H1 (cell line): Measurements from ENCODE around the gene KCNIP3. TPM values are rescaled to one million over a fixed set of nuclear protein-coding genes. Genes with fewer than 3 reads are reported as not detected.

ENCODE experiments used
- CTCF ChIA-PET: fragments of 300-600 bp; sonication (Branson Sonifier 250); formaldehyde crosslinking; loops from one replicate; lab custom pipeline; 2021; ENCODE audit not compliant: partially characterized antibody; lab: Charles Lee
- POLR2A ChIA-PET: fragments of 300-600 bp; sonication (Branson Sonifier 250); formaldehyde crosslinking; loops from one replicate; lab custom pipeline; 2021; ENCODE audit warnings: inconsistent platforms; ENCODE audit not compliant: partially characterized antibody; lab: Charles Lee
- DNase-seq, 2 experiments: peaks; one replicate each; pipeline versions ENCODE4 v3.0.0 to v3.0.0-alpha.2; 2010 to 2022; ENCODE audit warnings: low spot score in 2 of 2, low read depth in 1 of 2, mixed read lengths in 1 of 2
- FAIRE-seq: peaks from 2 replicates; lab custom pipeline; 2011; peaks lifted over from hg19 to GRCh38; lab: Jason Lieb, UNC
- H2AFZ ChIP-seq: 2 replicates; pipeline ENCODE4 v1.8.1; 2012; ENCODE audit warnings: low read length, inconsistent platforms
- H2AK5ac ChIP-seq: 2 replicates; pipeline ENCODE4 v1.6.1; 2013; ENCODE audit warnings: low read depth, low read length
- H2BK120ac ChIP-seq: replicated peaks from 2 replicates; pipeline ENCODE3; 2013; ENCODE audit warnings: low read depth, low read length, inconsistent platforms
- H2BK12ac ChIP-seq: 2 replicates; pipeline ENCODE4 v1.6.1; 2013; ENCODE audit warnings: low read depth, low read length
- H2BK15ac ChIP-seq: 2 replicates; pipeline ENCODE4 v1.6.1; 2013; ENCODE audit warnings: low read length
- H2BK20ac ChIP-seq: 2 replicates; pipeline ENCODE4 v1.6.1; 2013; ENCODE audit warnings: low read length
- H2BK5ac ChIP-seq: 2 replicates; pipeline ENCODE4 v1.6.1; 2013; ENCODE audit warnings: low read depth, low read length
- H3K14ac ChIP-seq: 2 replicates; pipeline ENCODE4 v1.6.1; 2013; ENCODE audit warnings: inconsistent platforms; ENCODE audit not compliant: insufficient read length
- H3K18ac ChIP-seq: 2 replicates; pipeline ENCODE4 v1.6.1; 2013; ENCODE audit warnings: low read length; ENCODE audit errors: extremely low read depth
- H3K23ac ChIP-seq: 2 replicates; pipeline ENCODE4 v1.6.1; 2013; ENCODE audit warnings: inconsistent platforms; ENCODE audit not compliant: insufficient read length
- H3K23me2 ChIP-seq: 2 replicates; pipeline ENCODE4 v1.6.1; 2013; ENCODE audit warnings: low read depth, low read length
- H3K27ac ChIP-seq: 2 replicates; pipeline ENCODE4 v1.6.1; 2011; ENCODE audit warnings: low read depth, low read length, inconsistent platforms
- H3K27me3 ChIP-seq, 4 experiments: replicated peaks in 1 of 4; 1 replicate in 1 of 4; 2 replicates in 3 of 4; pipeline versions ENCODE4 v1.6.1 to v1.8.1; 2011 to 2013; ENCODE audit warnings: low read length in 3 of 4, mild to moderate bottlenecking in 3 of 4, inconsistent platforms in 2 of 4, mixed read lengths in 2 of 4, moderate library complexity in 1 of 4; ENCODE audit not compliant: control insufficient read depth in 3 of 4, insufficient read depth in 3 of 4; ENCODE audit errors: extremely low read depth in 1 of 4
- H3K36me3 ChIP-seq, 4 experiments: 2 replicates each; pipeline versions ENCODE4 v1.6.1 to v1.8.1; 2011 to 2013; ENCODE audit warnings: mild to moderate bottlenecking in 4 of 4, low read length in 3 of 4, moderate library complexity in 2 of 4, control low read depth in 1 of 4, inconsistent platforms in 1 of 4; ENCODE audit not compliant: insufficient read depth in 4 of 4, control insufficient read depth in 2 of 4
- H3K4ac ChIP-seq: replicated peaks from 2 replicates; pipeline ENCODE3; 2013; ENCODE audit warnings: low read length, low read depth, mixed read lengths, inconsistent platforms; ENCODE audit not compliant: insufficient read length
- H3K4me1 ChIP-seq, 4 experiments: replicated peaks in 1 of 4; 1 replicate in 1 of 4; 2 replicates in 3 of 4; pipeline versions ENCODE4 v1.6.1 to v1.8.1; 2011 to 2013; ENCODE audit warnings: low read length in 3 of 4, inconsistent platforms in 2 of 4, mixed read lengths in 1 of 4; ENCODE audit not compliant: insufficient read depth in 4 of 4, control insufficient read depth in 3 of 4
- H3K4me2 ChIP-seq, 2 experiments: 2 replicates each; pipeline versions ENCODE4 v1.6.1 to v1.8.1; 2011 to 2013; ENCODE audit warnings: low read depth in 2 of 2, low read length in 2 of 2, control low read depth in 1 of 2, inconsistent platforms in 1 of 2, mild to moderate bottlenecking in 1 of 2; ENCODE audit not compliant: insufficient read depth in 1 of 2
- H3K4me3 ChIP-seq, 4 experiments: fragments of 200-600, 300-600 bp in 1 of 4; sonication (generic), shearing (Covaris generic), sonication (Bioruptor Twin) in 1 of 4; 2 replicates each; pipeline versions ENCODE4 v1.5.1 to v1.8.1; 2011 to 2016; ENCODE audit warnings: low read length in 4 of 4, low read depth in 3 of 4, control low read depth in 2 of 4, inconsistent platforms in 2 of 4, mild to moderate bottlenecking in 2 of 4, mixed read lengths in 1 of 4, moderate library complexity in 1 of 4; ENCODE audit not compliant: insufficient read depth in 2 of 4; ENCODE audit errors: extremely low read depth in 1 of 4
- H3K56ac ChIP-seq: replicated peaks from 2 replicates; pipeline ENCODE3; 2013; ENCODE audit warnings: low read depth, mild to moderate bottlenecking, mixed read lengths, low read length, inconsistent platforms; ENCODE audit not compliant: insufficient read length
- H3K79me1 ChIP-seq: 2 replicates; pipeline ENCODE4 v1.6.1; 2013; ENCODE audit warnings: low read depth, low read length, control low read depth
- H3K79me2 ChIP-seq, 2 experiments: 2 replicates each; pipeline versions ENCODE4 v1.6.1 to v1.8.1; 2012 to 2013; ENCODE audit warnings: low read length in 2 of 2, mild to moderate bottlenecking in 2 of 2, inconsistent platforms in 1 of 2; ENCODE audit not compliant: insufficient read depth in 2 of 2, control insufficient read depth in 1 of 2
- H3K9ac ChIP-seq, 4 experiments: replicated peaks in 1 of 4; 1 replicate in 1 of 4; 2 replicates in 3 of 4; pipeline versions ENCODE4 v1.6.1 to v1.8.1; 2011 to 2013; ENCODE audit warnings: low read depth in 3 of 4, low read length in 3 of 4, control low read depth in 2 of 4, mild to moderate bottlenecking in 2 of 4, moderate library complexity in 2 of 4, inconsistent platforms in 1 of 4; ENCODE audit errors: extremely low read depth in 1 of 4
- H3K9me3 ChIP-seq, 2 experiments: 2 replicates each; pipeline versions ENCODE4 v1.6.1 to v1.8.1; 2012 to 2013; ENCODE audit warnings: mild to moderate bottlenecking in 2 of 2, moderate library complexity in 2 of 2, control low read depth in 1 of 2, inconsistent platforms in 1 of 2, low read depth in 1 of 2, low read length in 1 of 2, mixed read lengths in 1 of 2; ENCODE audit not compliant: insufficient read depth in 2 of 2
- H4K20me1 ChIP-seq, 2 experiments: replicated peaks in 1 of 2; 2 replicates each; pipeline versions ENCODE3 to v1.8.1; 2011 to 2013; ENCODE audit warnings: inconsistent platforms in 2 of 2, low read length in 2 of 2, mild to moderate bottlenecking in 1 of 2; ENCODE audit not compliant: insufficient read depth in 2 of 2, control insufficient read depth in 1 of 2
- H4K5ac ChIP-seq: 2 replicates; pipeline ENCODE4 v1.6.1; 2013; ENCODE audit warnings: low read length, low read depth, mixed read lengths, inconsistent platforms; ENCODE audit not compliant: insufficient read length
- H4K8ac ChIP-seq: 2 replicates; pipeline ENCODE4 v1.8.0; 2013; ENCODE audit warnings: mild to moderate bottlenecking, moderate library complexity, low read length, inconsistent platforms; ENCODE audit not compliant: insufficient read depth; ENCODE audit errors: extremely low read depth
- H4K91ac ChIP-seq: replicated peaks from 2 replicates; pipeline ENCODE3; 2013; ENCODE audit warnings: low read length, mixed read lengths, inconsistent platforms; ENCODE audit not compliant: insufficient read length
- ASH2L ChIP-seq: fragments of 200-600, 300-600 bp; sonication (generic); IDR thresholded peaks from one replicate; pipeline ENCODE4 v1.7.1; 2017; ENCODE audit warnings: low read length
- BACH1 ChIP-seq: IDR thresholded peaks from 2 replicates; pipeline ENCODE4 v1.6.1; 2012; ENCODE audit warnings: low read length, improper control_type of control experiment
- BCL11A ChIP-seq, 2 experiments: IDR thresholded peaks; one replicate each; pipeline ENCODE4 v1.6.1; 2011; ENCODE audit warnings: low read depth in 2 of 2, low read length in 2 of 2, mild to moderate bottlenecking in 2 of 2
- CBX8 ChIP-seq: fragments of 300-800, 300-1000 bp; sonication (generic); IDR thresholded peaks from 2 replicates; pipeline ENCODE4 v1.7.1; 2016; ENCODE audit warnings: low read depth, low read length, borderline replicate concordance
- CEBPB ChIP-seq: IDR thresholded peaks from 2 replicates; pipeline ENCODE4 v1.6.1; 2012; ENCODE audit warnings: low read depth, low read length
- CTBP2 ChIP-seq: IDR thresholded peaks from 2 replicates; pipeline ENCODE4 v1.7.0; 2011; ENCODE audit warnings: borderline replicate concordance, mild to moderate bottlenecking, moderate library complexity, mixed read lengths, low read length; ENCODE audit not compliant: insufficient read depth, insufficient read length
- EGR1 ChIP-seq: IDR thresholded peaks from 2 replicates; pipeline ENCODE4 v1.6.1; 2011; ENCODE audit warnings: low read depth, low read length, borderline replicate concordance
- FOSL1 ChIP-seq: IDR thresholded peaks from 2 replicates; pipeline ENCODE4 v1.6.1; 2011; ENCODE audit warnings: mild to moderate bottlenecking, low read depth, low read length, moderate library complexity; ENCODE audit not compliant: insufficient read depth
- HDAC6 ChIP-seq: IDR thresholded peaks from one replicate; pipeline ENCODE4 v1.7.1; 2012; ENCODE audit warnings: low read depth, mild to moderate bottlenecking, inconsistent platforms, low read length, moderate library complexity
- JUN ChIP-seq: IDR thresholded peaks from 2 replicates; pipeline ENCODE4 v1.6.1; 2011; ENCODE audit warnings: low read depth, mild to moderate bottlenecking, improper control_type of control experiment, low read length
- JUND ChIP-seq: IDR thresholded peaks from 2 replicates; pipeline ENCODE4 v1.6.1; 2011; ENCODE audit warnings: mild to moderate bottlenecking, improper control_type of control experiment, low read length
- KDM5A ChIP-seq: fragments of 200-600 bp; IDR thresholded peaks from 2 replicates; pipeline ENCODE4 v1.7.1; 2012; ENCODE audit warnings: mild to moderate bottlenecking, low read length, inconsistent platforms, mixed read lengths
- SP1 ChIP-seq: IDR thresholded peaks from 2 replicates; pipeline ENCODE4 v1.6.1; 2011; ENCODE audit warnings: low read depth, low read length
- SUZ12 ChIP-seq: fragments of 200-600 bp; sonication (generic); IDR thresholded peaks from 2 replicates; pipeline ENCODE4 v1.6.1; 2012; ENCODE audit warnings: mild to moderate bottlenecking, inconsistent platforms, low read length, moderate library complexity, mixed read lengths
- TBP ChIP-seq: IDR thresholded peaks from 2 replicates; pipeline ENCODE4 v1.6.1; 2011; ENCODE audit warnings: low read depth, low read length, improper control_type of control experiment
- WGBS, 2 experiments: shearing (Covaris generic) in 1 of 2; methylation state at CpG; one replicate each; pipeline versions ENCODE4 v1.1.6 to v1.1.7; 2013 to 2015; ENCODE audit warnings: low lambda C conversion rate in 2 of 2, mixed read lengths in 2 of 2, inconsistent platforms in 1 of 2, low coverage in 1 of 2, missing lambda C conversion rate in 1 of 2; ENCODE audit not compliant: insufficient replicate concordance in 2 of 2, insufficient coverage in 1 of 2, insufficient read length in 1 of 2; ENCODE audit errors: extremely low coverage in 1 of 2, missing lambda C conversion rate in 1 of 2; 5-methylcytosine and 5-hydroxymethylcytosine counted together
- polyA plus RNA-seq, 7 experiments: library from polyadenylated mRNA; depleted of rRNA in 3 of 7; stranded (reverse) in 5 of 7; unstranded in 2 of 7; fragments of >200 nt in 5 of 7; fragments of 200-250 nt in 2 of 7; gene quantifications; 1 replicate in 5 of 7; 2 replicates in 1 of 7; 4 replicates in 1 of 7; pipeline versions ENCODE4 v1.2.1 to v1.2.3, GENCODE V29; 2011 to 2013; ENCODE audit warnings: missing spikeins in 2 of 7, mixed read lengths in 2 of 7
- total RNA-seq: library from RNA; stranded (reverse); fragmentation: NEBNext Ultra II Directional; extraction: Animal tissue kit (Norgen Biotek cat#: 25700); gene quantifications from 2 replicates; pipeline ENCODE4 v1.2.1, GENCODE V29; 2021

KCNIP3 gene
- total and polyA plus RNA-seq, 2 of the 8 experiments (the other 6 are each of a cell fraction or from before 2014, with no cell fraction given), result 0.33 to 1.9 TPM

GRCh38 chr2:95354925-95355324 lies 57.8 kb downstream of the KCNIP3 start:
- H3K56ac ChIP-seq, result no peak overlapping the region
- H2BK120ac ChIP-seq, result no peak overlapping the region
- H3K79me1 ChIP-seq, result no peaks in the 10 kb centered on the region
- TF ChIP-seq ASH2L (no peak), SP1 (no peak), FOSL1 (no peak), BACH1 (no peak), HDAC6 (no peak), CTBP2 (no peak), CBX8 (no peak), JUND (no peak), CEBPB (no peak), JUN (no peak), TBP (no peak), BCL11A (IDR thresholded peaks at IDR 0.05; ENCODE audit: low read depth in 2 of 2, low read length in 2 of 2) (no peak), KDM5A (no peak), EGR1 (no peak), SUZ12 (no peak)
- H3K4ac ChIP-seq, result no peak overlapping the region
- H3K4me2 ChIP-seq, result no peak overlapping the region
- no peak overlapping the region for H2AFZ ChIP-seq
- no peak overlapping the region for H3K4me3 ChIP-seq
- no peak overlapping the region for H4K5ac ChIP-seq
- CTCF ChIA-PET, result no interaction called here
- H2AK5ac ChIP-seq, result no peak overlapping the region
- no peak for FAIRE-seq
- no peak overlapping the region for H2BK15ac ChIP-seq
- POLR2A ChIA-PET, result no interaction called here
- no peak overlapping the region for H2BK12ac ChIP-seq
- H3K4me1 ChIP-seq, result no peaks in the 10 kb centered on the region
- 94% methylated on average over 8 of the region's 8 CpGs; no CpG with 5 or more reads in 1 of the 2 experiments for WGBS, 2 experiments
- peaks cover 0 to 2% (median 0%) of the 10 kb centered on the region in 4 experiments; a peak in 2 of 7 replicates for H3K27me3 ChIP-seq
- H3K27ac ChIP-seq, result no peak overlapping the region
- no peak overlapping the region for H3K14ac ChIP-seq
- DNase-seq, result no peak
- H4K91ac ChIP-seq, result no peak overlapping the region
- H4K8ac ChIP-seq, result no peak overlapping the region
- H3K9ac ChIP-seq, result no peak overlapping the region
- H2BK5ac ChIP-seq, result no peak overlapping the region
- no peak overlapping the region for H3K18ac ChIP-seq
- no peak overlapping the region for H3K23ac ChIP-seq
- no peaks in the 10 kb centered on the region for H3K79me2 ChIP-seq
- no peaks in the 10 kb centered on the region for H4K20me1 ChIP-seq
- peaks cover 45 to 85% of the 10 kb centered on the region in 2 experiments for H3K9me3 ChIP-seq
- H3K36me3 ChIP-seq, result no peaks in the 10 kb centered on the region
- no peak overlapping the region for H2BK20ac ChIP-seq
- H3K23me2 ChIP-seq, result no peaks in the 10 kb centered on the region
